ENCODE data around the gene STUB1.

GRCh38 chr16:704552-705380, 24.6 kb downstream of the STUB1 start:
- TF ChIP-seq FOXM1 (IDR thresholded peaks at IDR 0.05; ENCODE audit: borderline replicate concordance): no peak
- no peak for TF ChIP-seq SUZ12 (IDR thresholded peaks at IDR 0.05)
- TF ChIP-seq ELF4 (IDR thresholded peaks at IDR 0.05): no peak
- no peak for TF ChIP-seq SP1 (IDR thresholded peaks at IDR 0.05)
- no peak for TF ChIP-seq ZNF384 (IDR thresholded peaks at IDR 0.05)
- TF ChIP-seq FOXA1 (IDR thresholded peaks at IDR 0.05): no peak
- no peak for TF ChIP-seq BHLHE40 (IDR thresholded peaks at IDR 0.05; ENCODE audit: borderline replicate concordance)
- no peak for TF ChIP-seq TARDBP (IDR thresholded peaks at IDR 0.05)

Data from HEK293T (cell line).